Stimulated activated CD4-positive, alpha-beta T cell treated with anti-CD3 and anti-CD28 coated beads, Interleukin-4, amount 100 ng/mL, for 1 hour (primary cell): ENCODE data around the gene PRKAR2A.
A peak's percentile ranks its signal among the peaks of the same experiment; 100 is the strongest.
"Not testable (repeated sequence)": the region's sequence is repeated elsewhere in the genome, so short reads cannot be mapped to it uniquely, and the experiment has no call there.

ENCODE experiments used
- DNase-seq: peaks from one replicate; pipeline ENCODE4 v3.0.0-alpha.2; 2020

Gene PRKAR2A

DNA sequence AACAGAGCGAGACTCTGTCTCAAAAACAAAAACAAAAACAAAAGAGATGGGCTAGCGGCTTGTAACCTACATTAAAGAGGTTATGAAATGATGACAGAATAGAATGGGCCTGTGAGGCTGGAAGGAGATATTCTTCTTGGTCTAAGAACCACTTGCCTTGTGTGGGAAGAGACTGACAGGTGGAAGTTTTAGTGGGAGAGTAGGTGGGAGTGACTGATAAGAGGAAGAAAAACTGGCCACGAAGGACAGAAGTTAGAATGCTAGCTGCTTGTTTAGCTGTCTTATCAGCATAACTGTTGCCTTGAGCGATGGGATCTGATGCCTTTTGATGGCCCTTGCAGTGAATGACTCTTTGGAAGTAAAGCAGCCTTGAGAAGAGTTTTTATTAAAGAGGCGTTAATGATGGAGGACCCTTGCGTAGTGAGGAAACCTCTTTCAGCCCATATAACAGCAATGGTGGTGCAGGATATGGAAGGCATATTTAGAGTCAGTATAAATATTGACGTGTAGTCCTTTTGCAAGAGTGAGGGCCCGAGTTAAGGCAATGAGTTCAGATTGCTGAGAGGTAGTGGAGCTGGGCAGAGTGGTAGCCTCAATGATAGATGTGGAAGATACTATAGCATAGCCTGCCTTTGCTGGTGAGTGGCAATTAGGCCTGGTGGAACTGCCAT, 122.4 kb downstream of the PRKAR2A start:
- not testable (repeated sequence) for DNase-seq

DNA sequence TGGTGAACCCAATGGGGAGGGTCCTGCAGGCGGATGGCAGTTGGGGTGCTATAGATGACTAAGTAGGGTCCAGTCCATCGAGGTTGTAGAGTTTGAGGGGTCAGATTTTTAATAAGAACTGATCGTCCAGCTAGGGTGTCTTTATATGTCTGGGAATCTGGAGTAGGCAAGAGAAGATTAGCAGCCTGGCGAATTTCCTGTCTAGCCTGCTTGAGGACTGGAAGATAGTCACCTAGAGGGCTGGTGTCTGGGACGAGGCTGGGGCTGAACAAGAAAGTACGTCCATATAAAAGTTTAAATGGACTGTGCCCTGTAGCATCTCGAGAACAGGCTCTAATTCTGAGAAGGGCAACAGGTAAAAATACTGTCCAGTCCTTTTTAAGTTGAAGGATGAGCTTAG, 123.9 kb downstream of the PRKAR2A start:
- no peak for DNase-seq

DNA sequence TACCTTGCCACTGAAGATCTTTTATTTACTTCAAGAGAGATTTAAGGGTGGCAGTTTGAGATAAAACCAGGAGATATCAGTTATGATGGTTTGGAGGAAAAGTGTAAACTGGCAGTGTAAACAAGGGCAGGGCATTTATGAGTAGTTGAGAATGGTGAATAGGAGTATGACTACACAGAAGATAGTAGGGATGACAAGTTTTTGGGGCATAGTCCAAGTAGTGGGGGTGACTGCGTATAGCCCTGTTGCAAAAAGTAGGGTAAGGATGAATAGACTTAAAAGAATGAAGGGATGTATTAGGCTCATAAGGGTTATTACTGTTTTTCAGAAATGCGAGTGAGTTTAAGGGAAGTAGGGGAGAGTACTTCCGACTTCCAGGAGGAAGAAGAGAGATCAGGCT, 124.4 kb downstream of the PRKAR2A start:
- DNase-seq = not testable (repeated sequence)

DNA sequence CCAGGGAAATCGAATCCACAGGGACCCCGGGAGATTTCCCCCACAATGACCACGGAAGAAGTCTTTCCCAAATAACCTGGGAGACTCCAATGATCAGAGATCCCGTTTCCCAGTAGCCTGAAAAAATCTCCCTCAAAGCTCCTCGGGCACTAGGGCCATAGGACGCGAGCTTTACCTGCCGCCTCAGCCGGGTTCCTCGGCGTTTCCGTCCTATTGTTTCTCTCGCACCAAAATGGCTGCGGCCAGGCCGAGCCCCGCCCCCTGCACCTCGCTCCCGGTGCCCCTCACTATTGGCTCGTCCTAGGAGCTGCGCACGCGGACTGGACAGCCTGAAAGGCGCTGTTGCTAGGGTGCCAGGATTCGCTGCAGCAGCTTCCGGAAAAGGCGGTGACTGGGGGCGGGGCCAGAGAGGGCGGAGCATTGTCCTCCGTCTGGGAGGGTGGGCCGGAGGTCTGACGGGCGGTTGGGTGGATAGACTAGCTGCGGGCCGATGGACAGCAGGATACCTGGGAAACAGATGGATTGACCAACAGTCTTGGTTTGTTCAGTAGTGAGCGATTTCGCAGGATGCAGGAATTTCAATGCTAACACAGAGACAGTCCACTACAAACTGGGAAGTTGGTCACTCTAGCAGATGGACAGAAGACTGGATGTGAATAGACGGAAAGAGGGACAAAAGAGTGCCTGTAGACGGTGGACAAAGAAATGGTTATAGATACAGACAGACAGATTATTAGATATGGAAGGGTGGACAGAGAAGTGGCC, 130.5 kb downstream of the PRKAR2A start, which contains the start of gene IP6K2:
Gene IP6K2 (minus strand): TSS at position 240 of the 765 bp plus-strand sequence. CDS start 21,930 bp downstream, outside the sequence.
- peak; percentile 99 for DNase-seq

DNA sequence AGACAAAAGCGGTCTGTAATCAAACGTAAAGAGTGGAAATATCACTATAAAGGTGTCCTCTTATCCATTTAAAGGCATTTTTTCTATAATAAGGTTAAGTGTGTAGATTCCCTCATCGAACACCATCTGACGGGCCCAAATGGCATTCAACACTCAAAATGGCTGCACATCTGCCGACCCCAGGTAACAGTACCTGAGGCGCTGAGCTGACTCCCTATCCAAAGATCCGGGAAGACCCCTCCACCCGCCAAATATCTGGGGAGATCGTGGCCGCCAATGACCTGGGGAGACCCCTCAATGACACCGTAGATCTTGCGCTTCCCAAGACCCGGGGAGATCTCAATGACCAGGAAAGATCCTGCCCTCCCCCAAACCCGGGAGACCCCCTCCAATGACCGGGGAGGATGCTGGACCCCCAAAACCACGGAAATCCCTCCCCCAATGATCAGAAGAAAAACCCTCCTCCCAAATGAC, 131.1 kb downstream of the PRKAR2A start:
- DNase-seq = peak; percentile 14

DNA sequence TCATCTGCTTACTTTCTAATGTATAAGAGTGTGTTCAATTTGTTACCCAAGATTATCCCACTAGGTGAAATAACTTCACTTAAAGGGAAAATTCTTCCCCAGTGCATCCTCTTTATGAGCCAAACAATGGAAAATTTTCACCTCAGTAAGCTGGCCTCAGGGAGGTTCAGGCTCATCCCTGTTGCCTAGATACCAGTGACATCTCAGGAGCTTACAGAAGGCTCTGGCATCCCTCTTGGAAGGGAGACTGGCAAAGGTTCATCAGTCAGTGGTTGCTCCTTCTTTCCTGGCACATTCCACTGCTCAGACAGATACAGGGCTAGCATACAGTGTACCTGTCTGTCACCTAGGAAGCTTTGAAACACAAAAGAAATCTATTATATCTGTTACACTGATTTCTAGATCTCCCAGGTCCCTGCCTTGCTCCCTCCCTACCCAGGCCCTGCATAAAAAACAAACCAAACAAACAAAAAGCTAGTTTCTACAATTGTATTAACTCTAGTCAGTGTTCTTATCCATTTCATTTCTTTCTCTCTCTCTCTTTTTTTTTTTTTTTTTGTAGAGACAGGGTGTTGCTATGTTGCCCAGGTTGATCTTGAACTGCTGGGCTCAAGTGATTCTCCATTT, 132.4 kb downstream of the PRKAR2A start:
- no peak for DNase-seq

DNA sequence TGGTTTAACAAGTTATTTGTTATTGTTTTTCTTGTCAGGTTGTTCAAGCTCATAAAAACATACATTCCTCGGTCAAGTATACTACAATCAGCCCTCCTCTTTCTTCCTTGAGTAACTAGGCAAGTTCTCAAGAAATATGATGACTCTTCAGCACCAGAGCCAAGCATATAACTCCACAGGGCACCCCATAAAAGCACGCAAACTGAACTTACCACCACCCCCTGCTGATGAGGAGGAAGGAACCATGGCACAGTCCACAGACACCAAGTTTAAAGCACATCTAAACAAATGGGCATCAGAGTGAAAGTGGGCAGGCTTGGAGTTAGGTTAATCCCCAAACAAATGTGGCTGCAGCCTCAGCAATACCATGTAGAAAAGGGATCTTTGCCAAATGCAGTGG, 135.9 kb downstream of the PRKAR2A start:
- no peak for DNase-seq

DNA sequence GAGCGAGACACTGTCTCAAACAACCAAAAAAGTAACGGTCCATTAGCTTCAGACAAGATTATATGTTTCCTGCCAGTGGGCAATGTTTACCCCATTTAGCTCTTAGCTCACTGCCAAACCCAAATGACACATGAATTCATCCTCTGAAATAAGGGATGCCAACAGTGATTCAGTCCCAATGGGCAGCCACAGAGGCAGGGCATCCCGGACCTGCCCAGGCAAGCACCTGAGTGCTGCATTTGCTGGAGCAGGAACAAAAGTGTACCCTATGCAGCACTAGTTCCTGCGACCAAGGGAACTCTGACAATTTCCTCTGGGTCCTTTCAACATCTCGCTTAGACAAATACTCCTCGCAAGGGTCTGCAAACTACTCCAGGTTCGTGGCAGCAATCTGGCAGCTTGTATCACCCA, 138.6 kb downstream of the PRKAR2A start:
- DNase-seq = no peak

DNA sequence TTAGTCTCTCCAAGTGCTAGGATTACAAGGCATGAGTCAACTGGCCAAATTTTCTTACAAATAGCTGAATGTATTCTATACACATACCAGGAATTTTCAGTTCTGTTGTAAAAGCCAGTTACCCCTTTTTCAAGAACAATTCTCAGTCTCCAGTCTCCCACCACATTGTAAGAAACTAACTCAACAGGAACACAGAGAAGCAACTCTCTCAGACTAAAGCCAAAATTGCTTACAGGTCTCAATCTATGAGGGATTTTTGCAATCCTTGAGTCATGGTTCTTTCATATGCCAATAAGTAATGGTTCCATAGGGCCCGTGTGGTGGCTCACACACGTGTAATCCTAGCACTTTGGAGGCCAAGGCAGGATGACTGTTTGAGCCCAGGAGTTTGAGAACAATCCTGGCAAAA, 139.2 kb downstream of the PRKAR2A start:
- no peak for DNase-seq

DNA sequence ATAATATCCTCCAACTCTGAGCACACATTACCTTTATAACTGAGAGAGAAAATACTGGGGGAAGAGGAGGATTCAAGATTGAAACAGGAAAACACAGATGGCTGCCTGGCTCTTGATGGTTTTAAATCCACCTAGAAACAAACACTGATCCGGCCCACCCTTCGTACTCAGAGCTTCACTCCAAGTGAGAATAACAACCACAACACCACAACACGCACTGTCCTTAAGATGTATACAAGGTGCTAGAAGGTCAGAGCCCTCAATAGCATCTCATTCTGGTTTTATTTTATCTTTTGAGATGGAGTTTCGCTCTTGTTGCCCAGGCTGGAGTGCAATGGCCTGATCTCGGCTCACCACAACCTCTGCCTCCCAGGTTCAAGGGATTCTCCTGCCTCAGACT, 140.5 kb downstream of the PRKAR2A start:
- no peak for DNase-seq

DNA sequence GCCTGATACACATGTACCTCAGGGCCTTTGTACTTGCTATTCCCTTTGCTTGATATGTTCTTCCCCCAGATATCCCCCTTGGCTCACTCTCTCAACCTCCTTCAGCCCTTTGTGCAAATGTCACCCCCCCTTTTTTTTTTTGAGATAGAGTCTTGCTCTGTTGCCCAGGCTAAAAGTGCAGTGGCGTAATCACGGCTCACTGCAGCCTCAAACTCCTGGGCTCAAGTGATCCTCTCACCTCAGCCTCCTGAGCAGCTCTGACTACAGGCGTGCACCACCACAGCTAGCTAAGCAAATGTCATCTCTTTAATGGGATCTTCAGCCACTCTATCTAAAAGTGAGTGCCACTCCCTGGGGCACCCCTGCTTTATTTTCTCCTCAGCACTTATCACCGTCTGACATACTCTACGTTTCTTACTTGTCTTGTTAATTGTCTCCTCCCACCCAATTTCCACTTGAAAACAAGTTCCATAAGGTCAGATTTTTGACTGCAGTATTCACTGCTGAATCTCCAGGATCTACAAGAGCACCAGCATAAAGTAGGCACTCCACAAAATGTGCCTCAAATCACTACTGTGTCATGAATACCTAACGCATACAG, 145.3 kb downstream of the PRKAR2A start:
- DNase-seq = no peak

DNA sequence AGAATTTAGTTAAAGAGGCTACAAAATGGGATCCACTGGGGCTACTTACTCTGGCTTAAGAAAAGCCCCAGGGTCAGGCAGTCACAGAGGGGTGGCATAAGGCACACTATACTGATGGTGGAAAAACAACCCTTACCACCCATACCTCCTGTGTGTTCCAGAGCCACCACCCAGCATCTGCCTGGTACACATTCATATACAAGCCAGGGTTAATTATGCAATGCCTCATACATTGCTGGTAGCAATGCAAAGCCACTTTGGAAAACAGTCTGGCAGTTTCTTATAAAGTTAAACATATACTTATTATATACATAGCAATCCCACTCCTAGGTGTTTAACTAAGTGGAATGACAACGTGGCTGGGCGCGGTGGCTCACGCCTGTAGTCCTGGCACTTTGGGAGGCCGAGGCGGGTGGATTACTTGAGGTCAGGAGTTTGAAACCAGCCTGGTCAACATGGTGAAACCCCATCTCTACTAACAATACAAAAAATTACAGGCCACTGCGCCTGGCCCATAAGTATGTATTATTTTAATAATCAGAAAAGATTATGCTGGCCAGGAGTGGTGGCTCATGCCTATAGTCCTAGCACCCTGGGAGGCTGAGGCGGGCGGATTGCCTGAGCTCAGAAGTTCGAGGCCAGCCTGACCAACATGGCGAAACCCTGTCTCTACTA, 146.8 kb downstream of the PRKAR2A start:
- DNase-seq = no peak

DNA sequence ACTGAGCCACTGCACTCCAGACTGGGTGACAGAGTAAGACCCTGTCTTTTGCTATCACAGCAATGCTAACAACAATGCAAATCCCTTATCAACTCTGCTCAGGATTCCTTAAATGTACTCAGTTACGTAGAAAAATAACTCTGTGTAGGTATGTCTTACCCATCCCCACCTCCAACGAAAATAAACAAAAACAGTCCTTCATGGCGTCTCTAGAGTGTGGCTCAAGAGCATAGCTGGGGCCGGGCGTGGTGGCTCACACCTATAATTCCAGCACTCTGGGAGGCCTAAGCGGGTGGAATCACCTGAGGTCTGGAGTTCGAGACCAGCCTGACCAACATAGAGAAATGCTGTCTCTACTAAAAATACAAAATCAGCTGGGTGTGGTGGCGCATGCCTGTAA, 148.8 kb downstream of the PRKAR2A start:
- DNase-seq = no peak

DNA sequence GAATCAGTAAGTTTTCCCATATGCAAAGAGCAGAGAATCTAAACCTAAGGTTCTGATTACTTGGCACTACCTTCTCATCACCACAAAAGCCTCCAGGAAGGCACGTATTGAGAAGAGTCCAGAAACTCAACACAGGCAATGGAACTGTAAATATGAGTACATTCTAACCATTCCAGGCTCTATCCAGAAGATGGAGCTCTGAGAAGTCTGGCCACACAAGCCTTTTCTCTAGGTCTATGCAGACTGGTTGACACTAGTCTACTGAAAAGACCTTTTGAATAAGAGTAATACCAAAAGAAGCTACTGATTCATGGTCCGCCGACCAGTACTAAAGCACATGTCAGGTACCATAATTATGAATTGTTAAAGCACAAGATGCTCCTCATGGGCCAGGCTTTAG, 149.7 kb downstream of the PRKAR2A start:
- no peak for DNase-seq

DNA sequence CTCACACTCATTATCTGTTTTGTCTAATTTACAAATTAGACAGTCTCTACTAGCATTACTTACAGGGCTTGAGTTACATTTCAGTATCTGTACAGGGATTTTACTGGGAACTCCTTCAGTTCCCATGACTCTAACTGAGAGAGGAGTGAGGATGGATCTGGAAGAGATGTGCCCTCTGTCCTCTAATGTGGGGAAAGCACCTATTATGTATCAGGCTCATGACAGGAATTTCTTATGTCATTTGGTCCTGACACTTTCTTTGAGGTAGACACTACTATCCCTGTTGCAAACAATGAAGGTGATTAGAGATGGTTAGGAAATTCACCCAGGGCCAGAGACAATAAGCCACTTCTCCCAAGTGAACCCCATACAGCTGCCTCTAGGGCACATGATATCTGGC, 151.1 kb downstream of the PRKAR2A start:
- DNase-seq = no peak
